HepG2 (cell line): ENCODE measurements around the gene LRRC27. TPM values are rescaled to one million over a fixed set of nuclear protein-coding genes. Genes with fewer than 3 reads are reported as not detected.

Experiments used
- AKAP8 ChIP-seq: sonication (generic); formaldehyde crosslinking; IDR thresholded peaks from 2 replicates; pipeline ENCODE4 v1.5.1; 2020; ENCODE audit warnings: mild to moderate bottlenecking, missing genetic modification reagents
- DNMT1 ChIP-seq: sonication (generic); formaldehyde crosslinking; IDR thresholded peaks from 2 replicates; pipeline ENCODE4 v1.5.1; 2020; ENCODE audit warnings: mild to moderate bottlenecking, missing genetic modification reagents
- FOSL2 ChIP-seq: sonication (generic); formaldehyde crosslinking; IDR thresholded peaks from 2 replicates; pipeline ENCODE4 v1.4.0; 2020; ENCODE audit warnings: missing genetic modification reagents
- KDM5B ChIP-seq: sonication (generic); formaldehyde crosslinking; IDR thresholded peaks from 2 replicates; pipeline ENCODE4 v1.4.0; 2020; ENCODE audit warnings: missing genetic modification reagents, mild to moderate bottlenecking, borderline replicate concordance
- MBD4 ChIP-seq: IDR thresholded peaks from 2 replicates; pipeline ENCODE4 v1.6.1; 2012; ENCODE audit warnings: low read length, inconsistent platforms, borderline replicate concordance
- MEIS1 ChIP-seq: sonication (generic); formaldehyde crosslinking; IDR thresholded peaks from 2 replicates; pipeline ENCODE4 v1.9.0; 2021; ENCODE audit warnings: mild to moderate bottlenecking, missing genetic modification reagents, moderate library complexity, borderline replicate concordance
- NFKB2 ChIP-seq: sonication (generic); formaldehyde crosslinking; IDR thresholded peaks from 2 replicates; pipeline ENCODE4 v1.4.0; 2020; ENCODE audit warnings: missing genetic modification reagents, borderline replicate concordance
- RXRB ChIP-seq: IDR thresholded peaks from 2 replicates; pipeline ENCODE4 v1.6.1; 2016; ENCODE audit warnings: borderline replicate concordance, missing genetic modification reagents, missing compliant biosample characterization
- SMARCE1 ChIP-seq: fragments of 450-650 bp; IDR thresholded peaks from 2 replicates; pipeline ENCODE4 v1.6.1; 2017; ENCODE audit warnings: borderline replicate concordance
- SOX5 ChIP-seq: IDR thresholded peaks from 2 replicates; pipeline ENCODE4 v1.6.1; 2016; ENCODE audit warnings: borderline replicate concordance
- SP2 ChIP-seq: sonication (generic); formaldehyde crosslinking; IDR thresholded peaks from 2 replicates; pipeline ENCODE4 v1.5.1; 2020; ENCODE audit warnings: mild to moderate bottlenecking, missing genetic modification reagents
- TAF15 ChIP-seq: fragments of 200-400 bp; formaldehyde crosslinking; IDR thresholded peaks from one replicate; pipeline ENCODE4 v1.6.1; 2018; ENCODE audit warnings: mild to moderate bottlenecking, low read depth, low read length; ENCODE audit not compliant: poor library complexity, severe bottlenecking
- TFE3 ChIP-seq: IDR thresholded peaks from 2 replicates; pipeline ENCODE4 v1.6.1; 2016
- ZBTB38 ChIP-seq: sonication (generic); formaldehyde crosslinking; IDR thresholded peaks from 2 replicates; pipeline ENCODE4 v1.5.1; 2020; ENCODE audit warnings: mild to moderate bottlenecking, missing genetic modification reagents
- ZNF225 ChIP-seq: sonication (generic); formaldehyde crosslinking; IDR thresholded peaks from 2 replicates; pipeline ENCODE4 v1.4.0; 2020; ENCODE audit warnings: mild to moderate bottlenecking, missing genetic modification reagents
- ZNF382 ChIP-seq: sonication (generic); formaldehyde crosslinking; IDR thresholded peaks from 2 replicates; pipeline ENCODE4 v1.5.0; 2020; ENCODE audit warnings: missing genetic modification reagents, mild to moderate bottlenecking, borderline replicate concordance
- ZNF496 ChIP-seq: sonication (generic); formaldehyde crosslinking; IDR thresholded peaks from 2 replicates; pipeline ENCODE4 v1.8.1; 2023; ENCODE audit warnings: mild to moderate bottlenecking, moderate library complexity, missing genetic modification reagents; ENCODE audit not compliant: insufficient replicate concordance
- ZNF781 ChIP-seq: sonication (generic); formaldehyde crosslinking; IDR thresholded peaks from 2 replicates; pipeline ENCODE4 v1.5.1; 2020; ENCODE audit warnings: borderline replicate concordance, mild to moderate bottlenecking, missing genetic modification reagents; ENCODE audit errors: not compliant biosample characterization
- polyA plus RNA-seq, 8 experiments: library from polyadenylated mRNA; depleted of rRNA in 3 of 8; stranded (reverse) in 7 of 8; unstranded in 1 of 8; fragments of >200 nt; fragmentation: Illumina TruSeq in 4 of 8; extraction: Trizol in 4 of 8; gene quantifications; 2 replicates each; pipeline versions ENCODE4 v1.2.1 to v1.2.3, GENCODE V29; 2011 to 2016; ENCODE audit warnings: low read depth in 4 of 8, missing spikeins in 1 of 8, mixed read lengths in 1 of 8; ENCODE audit not compliant: insufficient read depth in 1 of 8
- total RNA-seq, 5 experiments: library from RNA; depleted of rRNA; stranded (reverse); fragments of >200 nt; fragmentation: Illumina TruSeq; extraction: Trizol; gene quantifications; 2 replicates each; pipeline ENCODE4 v1.2.3, GENCODE V29; 2016; ENCODE audit warnings: low read depth in 1 of 5
- TF ChIP-seq, protein P1 (sequence below): sonication (generic); formaldehyde crosslinking; IDR thresholded peaks from 2 replicates; pipeline ENCODE4 v1.4.0; 2020; ENCODE audit warnings: missing genetic modification reagents
- TF ChIP-seq, protein P2 (sequence below): sonication (generic); formaldehyde crosslinking; IDR thresholded peaks from 2 replicates; pipeline ENCODE4 v1.8.1; 2023; ENCODE audit warnings: mild to moderate bottlenecking, missing genetic modification reagents, borderline replicate concordance
- TF ChIP-seq, protein P3 (sequence below), 2 experiments: sonication (generic) in 1 of 2; formaldehyde crosslinking in 1 of 2; IDR thresholded peaks; 2 replicates each; pipeline versions ENCODE4 v1.5.1 to v1.6.1; 2011 to 2020; ENCODE audit warnings: borderline replicate concordance in 1 of 2, low read depth in 1 of 2, low read length in 1 of 2, mild to moderate bottlenecking in 1 of 2, missing genetic modification reagents in 1 of 2, moderate library complexity in 1 of 2
- TF ChIP-seq, protein P4 (sequence below): sonication (generic); formaldehyde crosslinking; IDR thresholded peaks from 2 replicates; pipeline ENCODE4 v1.4.0; 2020; ENCODE audit warnings: missing genetic modification reagents

LRRC27 gene
- total and polyA plus RNA-seq, 2 of the 13 experiments (the other 11 are each of a cell fraction or from before 2014, with no cell fraction given) = 4.2 to 4.6 TPM

- TF ChIP-seq, protein P1, sequence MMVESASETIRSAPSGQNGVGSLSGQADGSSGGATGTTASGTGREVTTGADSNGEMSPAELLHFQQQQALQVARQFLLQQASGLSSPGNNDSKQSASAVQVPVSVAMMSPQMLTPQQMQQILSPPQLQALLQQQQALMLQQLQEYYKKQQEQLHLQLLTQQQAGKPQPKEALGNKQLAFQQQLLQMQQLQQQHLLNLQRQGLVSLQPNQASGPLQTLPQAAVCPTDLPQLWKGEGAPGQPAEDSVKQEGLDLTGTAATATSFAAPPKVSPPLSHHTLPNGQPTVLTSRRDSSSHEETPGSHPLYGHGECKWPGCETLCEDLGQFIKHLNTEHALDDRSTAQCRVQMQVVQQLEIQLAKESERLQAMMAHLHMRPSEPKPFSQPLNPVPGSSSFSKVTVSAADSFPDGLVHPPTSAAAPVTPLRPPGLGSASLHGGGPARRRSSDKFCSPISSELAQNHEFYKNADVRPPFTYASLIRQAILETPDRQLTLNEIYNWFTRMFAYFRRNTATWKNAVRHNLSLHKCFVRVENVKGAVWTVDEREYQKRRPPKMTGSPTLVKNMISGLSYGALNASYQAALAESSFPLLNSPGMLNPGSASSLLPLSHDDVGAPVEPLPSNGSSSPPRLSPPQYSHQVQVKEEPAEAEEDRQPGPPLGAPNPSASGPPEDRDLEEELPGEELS = no peak
- no peak for TF ChIP-seq RXRB
- no peak for TF ChIP-seq MEIS1 (CRISPR knock-in tag)
- TF ChIP-seq ZNF781 (CRISPR knock-in tag) = no peak
- TF ChIP-seq ZNF225 (CRISPR knock-in tag) = 0 out of 2 replicates have a peak, but pooled peaks have one; percentile 38
- no peak for TF ChIP-seq ZNF496
- no peak for TF ChIP-seq FOSL2 (CRISPR knock-in tag)
- peak; percentile 6; the same call in 1 of the 2 replicates for TF ChIP-seq ZBTB38 (CRISPR knock-in tag)
- TF ChIP-seq ZNF382 = no peak
- TF ChIP-seq, protein P2, sequence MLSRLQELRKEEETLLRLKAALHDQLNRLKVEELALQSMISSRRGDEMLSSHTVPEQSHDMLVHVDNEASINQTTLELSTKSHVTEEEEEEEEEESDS = no peak
- no peak for TF ChIP-seq AKAP8 (CRISPR knock-in tag)
- TF ChIP-seq SOX5 (CRISPR knock-in tag) = no peak
- TF ChIP-seq MBD4 = no peak
- TF ChIP-seq SP2 (CRISPR knock-in tag) = no peak
- TF ChIP-seq, protein P3, sequence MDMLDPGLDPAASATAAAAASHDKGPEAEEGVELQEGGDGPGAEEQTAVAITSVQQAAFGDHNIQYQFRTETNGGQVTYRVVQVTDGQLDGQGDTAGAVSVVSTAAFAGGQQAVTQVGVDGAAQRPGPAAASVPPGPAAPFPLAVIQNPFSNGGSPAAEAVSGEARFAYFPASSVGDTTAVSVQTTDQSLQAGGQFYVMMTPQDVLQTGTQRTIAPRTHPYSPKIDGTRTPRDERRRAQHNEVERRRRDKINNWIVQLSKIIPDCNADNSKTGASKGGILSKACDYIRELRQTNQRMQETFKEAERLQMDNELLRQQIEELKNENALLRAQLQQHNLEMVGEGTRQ (IDR thresholded peaks at IDR 0.05; ENCODE audit: low read depth, low read length) = peak; percentile 8; the same call in 1 of the 2 replicates
- TF ChIP-seq, protein P3 (CRISPR knock-in tag; IDR thresholded peaks at IDR 0.05; ENCODE audit: borderline replicate concordance) = peak; percentile 63; the same call in 1 of the 2 replicates
- TF ChIP-seq KDM5B (CRISPR knock-in tag) = no peak
- no peak for TF ChIP-seq DNMT1 (CRISPR knock-in tag)
- TF ChIP-seq NFKB2 (CRISPR knock-in tag) = peak; percentile 10; the same call in 1 of the 2 replicates
- TF ChIP-seq, protein P4, sequence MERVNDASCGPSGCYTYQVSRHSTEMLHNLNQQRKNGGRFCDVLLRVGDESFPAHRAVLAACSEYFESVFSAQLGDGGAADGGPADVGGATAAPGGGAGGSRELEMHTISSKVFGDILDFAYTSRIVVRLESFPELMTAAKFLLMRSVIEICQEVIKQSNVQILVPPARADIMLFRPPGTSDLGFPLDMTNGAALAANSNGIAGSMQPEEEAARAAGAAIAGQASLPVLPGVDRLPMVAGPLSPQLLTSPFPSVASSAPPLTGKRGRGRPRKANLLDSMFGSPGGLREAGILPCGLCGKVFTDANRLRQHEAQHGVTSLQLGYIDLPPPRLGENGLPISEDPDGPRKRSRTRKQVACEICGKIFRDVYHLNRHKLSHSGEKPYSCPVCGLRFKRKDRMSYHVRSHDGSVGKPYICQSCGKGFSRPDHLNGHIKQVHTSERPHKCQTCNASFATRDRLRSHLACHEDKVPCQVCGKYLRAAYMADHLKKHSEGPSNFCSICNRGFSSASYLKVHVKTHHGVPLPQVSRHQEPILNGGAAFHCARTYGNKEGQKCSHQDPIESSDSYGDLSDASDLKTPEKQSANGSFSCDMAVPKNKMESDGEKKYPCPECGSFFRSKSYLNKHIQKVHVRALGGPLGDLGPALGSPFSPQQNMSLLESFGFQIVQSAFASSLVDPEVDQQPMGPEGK = peak; percentile 11; the same call in 1 of the 2 replicates
- TF ChIP-seq TAF15 = no peak
- TF ChIP-seq TFE3 (CRISPR knock-in tag) = 0 out of 2 replicates have a peak, but pooled peaks have one; percentile 17
- no peak for TF ChIP-seq SMARCE1
Observed at GRCh38 chr10:132388891-132389432, 57.0 kb downstream of the LRRC27 start (continued).
